ENCODE measurements around the gene RBSN. TPM values are rescaled to one million over a fixed set of nuclear protein-coding genes. Genes with fewer than 3 reads are reported as not detected.

Gene RBSN
- total RNA-seq, 1 donor from 2014 or later, result 26.0 TPM

Other genes starting within 250 kb of the RBSN start
- 32.9 TPM for gene NR2C2, start 151.6 kb downstream of the RBSN start, total RNA-seq
- 52.3 TPM for gene MRPS25, start 33.8 kb downstream of the RBSN start, total RNA-seq
- gene CAPN7, start 107.1 kb upstream of the RBSN start, total RNA-seq, result 41.3 TPM
- gene SH3BP5, start 233.4 kb upstream of the RBSN start, total RNA-seq, result 108 TPM

Measured in mesenteric fat pad (tissue), 1 donor.